Stimulated activated CD8-positive, alpha-beta memory T cell treated with anti-CD3 and anti-CD28 coated beads, Interleukin-2, amount 100 ng/mL, for 48 hours (primary cell): Measurements from ENCODE around the gene ATAD3B.

Source experiments
- DNase-seq, 2 donors: peaks; one replicate each; pipeline ENCODE4 v3.0.0-alpha.2; 2020; ENCODE audit warnings: low read depth in 2 of 2

Gene ATAD3B

GRCh38 chr1:1534401-1535154, 63.0 kb downstream of the ATAD3B start:
- DNase-seq, result no peak

DNA sequence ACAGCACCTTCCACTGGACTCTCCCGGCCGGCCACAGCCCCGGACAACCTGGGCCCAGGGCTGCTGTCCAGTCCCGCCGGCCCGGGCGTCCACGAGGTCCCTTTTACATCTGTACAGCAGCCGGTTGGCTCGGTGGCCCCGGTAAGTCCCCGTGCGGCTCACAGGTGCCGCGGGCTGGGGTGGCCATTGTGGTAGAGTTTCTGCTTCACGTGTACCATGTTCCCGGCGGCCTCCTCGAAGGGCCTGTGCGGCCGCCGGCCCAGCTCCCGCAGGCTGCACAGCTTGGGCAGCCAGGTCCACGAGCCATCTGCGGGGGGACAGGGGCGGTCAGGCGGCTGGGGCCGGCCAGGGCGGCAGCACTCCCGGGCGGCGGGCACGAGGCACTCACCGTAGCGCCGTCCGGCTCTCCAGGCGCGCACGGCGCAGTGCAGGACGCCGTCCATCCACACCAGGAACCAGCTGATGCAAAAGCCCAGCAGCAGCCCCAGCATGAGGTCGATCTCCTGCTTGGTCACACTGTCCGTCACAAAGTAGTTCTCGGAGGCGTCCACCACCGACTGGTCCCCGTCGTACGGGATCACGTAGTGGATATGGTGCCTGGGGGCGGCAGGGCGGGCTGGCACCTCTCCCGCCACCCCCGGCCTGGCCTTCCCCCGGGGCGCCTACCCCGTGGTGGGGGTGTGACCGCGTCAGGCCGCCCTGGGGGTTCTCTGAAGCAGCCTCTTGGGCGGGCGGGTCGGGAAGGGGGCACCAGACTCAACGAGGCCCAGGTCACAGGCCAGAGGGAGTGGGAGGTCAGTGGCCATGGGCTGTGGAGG, 63.8 kb downstream of the ATAD3B start:
- no peak for DNase-seq

DNA sequence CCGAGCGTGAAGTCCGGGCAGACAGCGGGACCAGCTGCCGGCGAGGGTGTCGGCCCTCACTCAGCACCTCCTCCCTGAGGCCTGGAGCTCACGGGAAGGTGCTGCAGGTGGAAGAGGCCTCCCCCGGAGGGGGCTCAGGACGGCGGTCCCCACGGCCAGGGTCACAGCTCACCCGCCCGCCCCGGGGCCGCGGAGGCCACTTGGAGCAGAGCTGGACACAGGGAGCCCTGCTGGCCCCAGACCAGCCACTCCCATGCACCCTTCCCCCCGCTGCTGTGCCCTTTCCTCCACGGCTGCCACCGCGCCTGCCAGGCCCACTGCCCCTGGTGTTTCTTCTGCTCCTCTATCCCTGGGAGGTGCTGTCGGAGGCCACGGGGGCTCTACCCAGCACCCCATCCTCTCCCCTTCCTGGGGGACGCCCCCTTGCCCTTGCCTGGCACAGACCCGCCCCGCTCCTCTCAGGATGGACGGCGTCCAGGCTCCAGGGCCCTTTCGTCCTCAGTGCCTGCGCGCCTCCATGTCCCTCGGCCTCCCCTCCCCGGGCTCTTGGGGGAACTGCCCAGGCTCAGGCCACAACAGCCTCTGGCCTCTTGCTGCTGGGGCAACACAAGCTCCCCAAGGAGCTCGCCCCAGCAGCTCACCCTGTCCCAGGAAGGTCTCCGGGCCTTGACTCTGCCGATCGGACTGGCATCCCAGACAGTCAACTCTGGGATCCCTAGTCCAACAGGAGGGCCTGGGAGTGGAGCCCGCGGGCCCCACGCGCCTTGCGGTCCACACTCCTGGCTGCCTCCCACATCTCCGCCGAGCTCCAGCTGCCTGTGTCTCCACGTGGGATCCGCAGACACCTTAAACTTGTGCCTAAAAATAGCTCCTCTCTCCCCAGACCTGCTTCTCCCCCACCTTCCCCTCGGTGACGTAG, 64.7 kb downstream of the ATAD3B start:
- no peak for DNase-seq

- DNase-seq, result no peak
These were observed 65.5 kb downstream of the ATAD3B start for GRCh38 chr1:1536938-1537546.

DNA sequence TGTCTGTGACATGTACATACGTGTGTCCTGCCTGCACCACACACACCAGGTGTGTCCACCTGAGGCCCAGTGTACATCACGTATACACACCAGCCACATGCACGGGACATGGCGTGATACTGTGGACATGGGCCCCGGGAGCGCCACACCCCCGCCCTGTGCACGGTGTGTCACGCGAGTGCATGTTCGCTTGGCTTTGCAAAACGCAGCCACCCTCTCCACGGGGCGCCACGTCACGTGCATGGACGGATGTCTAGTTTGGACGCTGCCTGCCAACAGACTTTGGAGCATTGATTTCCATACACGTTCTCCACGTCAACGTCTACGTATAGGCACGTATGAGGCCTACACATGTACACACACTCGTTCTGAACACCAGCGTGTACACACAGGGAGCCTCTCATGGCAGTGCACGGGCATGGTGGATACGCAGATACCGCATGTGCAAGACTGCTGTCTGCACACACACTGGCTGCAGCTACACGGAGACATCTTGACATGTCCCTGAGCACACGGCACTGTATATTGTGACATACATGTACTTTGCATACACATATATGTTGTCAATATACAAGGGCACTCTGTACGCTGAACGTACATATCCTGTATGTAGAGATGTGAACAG, 66.2 kb downstream of the ATAD3B start:
- DNase-seq, result no peak

- no peak for DNase-seq
These were observed 66.8 kb downstream of the ATAD3B start for GRCh38 chr1:1538334-1538733.

DNA sequence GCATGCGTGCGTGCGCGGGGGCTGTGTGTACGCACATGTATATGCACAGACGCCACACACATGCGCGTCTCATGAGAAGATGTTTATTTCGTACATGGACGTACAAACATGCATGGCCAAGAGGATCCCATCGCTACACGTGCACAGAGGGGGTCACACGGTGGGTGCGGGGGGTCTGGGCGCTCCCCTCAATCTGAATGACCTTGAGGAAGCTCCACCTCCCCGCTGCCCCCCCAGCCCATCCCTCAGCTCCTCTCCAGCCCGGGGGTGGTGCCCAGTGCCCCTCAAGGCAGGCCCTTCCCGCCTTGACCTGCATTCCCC, 67.4 kb downstream of the ATAD3B start:
- no peak for DNase-seq

GRCh38 chr1:1539310-1540089, 67.9 kb downstream of the ATAD3B start:
- no peak for DNase-seq

DNA sequence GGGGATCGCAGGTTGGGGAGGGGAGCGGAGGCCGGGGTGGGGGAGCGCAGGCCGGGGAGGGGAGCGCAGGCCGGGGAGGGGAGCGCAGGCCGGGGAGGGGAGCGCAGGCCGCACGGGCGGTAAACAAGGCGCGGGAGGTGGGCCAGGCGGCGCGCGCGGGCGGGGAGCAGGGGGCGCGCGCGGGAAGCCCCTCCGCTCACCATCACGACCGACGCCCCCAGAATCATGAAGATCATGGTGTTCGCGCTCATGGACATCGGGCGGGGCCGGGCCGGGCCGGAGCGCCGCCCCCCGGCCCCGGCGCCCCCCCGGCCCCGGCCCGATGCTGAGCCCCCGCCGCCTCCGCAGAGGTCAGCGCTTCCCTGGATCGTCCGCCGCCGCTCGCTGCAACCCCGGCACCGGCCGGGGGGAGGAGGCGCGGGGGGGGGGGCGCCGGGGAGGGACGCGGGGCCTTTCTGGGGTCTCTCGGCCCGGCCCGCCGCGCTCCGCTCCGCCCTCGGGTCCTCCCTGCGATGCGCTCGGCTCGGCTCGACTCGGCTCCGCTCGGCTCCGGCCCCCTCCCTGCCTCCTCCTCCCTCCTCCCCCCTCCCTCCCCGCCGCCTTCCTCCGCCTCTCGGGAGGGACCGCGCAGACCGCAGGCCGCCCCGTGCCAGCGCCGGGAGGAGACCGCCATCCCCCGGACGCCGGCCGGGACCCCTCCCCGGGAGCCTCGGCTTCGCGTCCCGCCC, 68.7 kb downstream of the ATAD3B start, which contains the start of gene TMEM240:
TMEM240 (minus strand) TSS at position 535 of the 728 bp plus-strand sequence; CDS start at position 257, 278 bp downstream.
- DNase-seq, result peak; percentile 44 to 47

- DNase-seq, result no peak
These were observed 69.5 kb downstream of the ATAD3B start for GRCh38 chr1:1540818-1541628.

DNA sequence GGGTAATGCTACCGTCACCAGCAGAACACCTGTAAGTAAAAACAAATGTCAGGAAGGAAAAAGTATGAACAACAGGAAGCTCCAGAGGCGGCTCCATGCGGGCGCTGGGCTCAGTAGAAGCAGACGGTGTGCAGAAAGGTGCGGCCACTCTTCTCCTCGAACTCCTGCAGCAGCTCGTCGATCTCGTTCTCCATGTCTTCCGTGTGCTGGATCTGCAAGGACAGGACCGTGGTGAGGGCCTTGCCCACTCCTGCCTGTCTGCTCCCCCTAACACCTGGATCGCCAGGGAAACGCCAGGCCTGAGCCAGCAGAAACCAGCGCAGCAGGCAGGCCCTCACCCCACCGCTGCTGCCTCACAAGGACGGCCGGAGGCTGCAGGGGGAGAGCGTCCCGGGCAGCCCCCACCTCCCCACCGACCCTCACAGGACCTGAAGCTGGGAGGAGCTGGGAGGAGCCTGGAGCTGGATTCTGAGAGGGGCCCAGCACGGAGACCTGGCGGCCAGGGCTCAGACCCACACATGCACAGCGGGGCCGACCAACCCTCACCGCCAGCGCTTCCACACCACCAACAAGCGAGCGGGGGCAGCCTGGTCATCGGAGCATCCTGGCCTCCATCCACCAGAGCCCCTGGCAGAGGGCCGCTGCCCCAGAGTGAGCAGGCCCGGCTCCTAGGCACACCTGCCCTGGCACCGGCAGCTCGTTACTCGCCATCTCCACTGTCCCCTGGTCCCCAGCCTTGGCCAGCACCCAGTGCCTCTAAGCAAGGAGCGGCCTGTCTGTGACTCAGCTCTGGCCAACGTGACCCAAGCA, 70.6 kb downstream of the ATAD3B start:
- no peak for DNase-seq

DNA sequence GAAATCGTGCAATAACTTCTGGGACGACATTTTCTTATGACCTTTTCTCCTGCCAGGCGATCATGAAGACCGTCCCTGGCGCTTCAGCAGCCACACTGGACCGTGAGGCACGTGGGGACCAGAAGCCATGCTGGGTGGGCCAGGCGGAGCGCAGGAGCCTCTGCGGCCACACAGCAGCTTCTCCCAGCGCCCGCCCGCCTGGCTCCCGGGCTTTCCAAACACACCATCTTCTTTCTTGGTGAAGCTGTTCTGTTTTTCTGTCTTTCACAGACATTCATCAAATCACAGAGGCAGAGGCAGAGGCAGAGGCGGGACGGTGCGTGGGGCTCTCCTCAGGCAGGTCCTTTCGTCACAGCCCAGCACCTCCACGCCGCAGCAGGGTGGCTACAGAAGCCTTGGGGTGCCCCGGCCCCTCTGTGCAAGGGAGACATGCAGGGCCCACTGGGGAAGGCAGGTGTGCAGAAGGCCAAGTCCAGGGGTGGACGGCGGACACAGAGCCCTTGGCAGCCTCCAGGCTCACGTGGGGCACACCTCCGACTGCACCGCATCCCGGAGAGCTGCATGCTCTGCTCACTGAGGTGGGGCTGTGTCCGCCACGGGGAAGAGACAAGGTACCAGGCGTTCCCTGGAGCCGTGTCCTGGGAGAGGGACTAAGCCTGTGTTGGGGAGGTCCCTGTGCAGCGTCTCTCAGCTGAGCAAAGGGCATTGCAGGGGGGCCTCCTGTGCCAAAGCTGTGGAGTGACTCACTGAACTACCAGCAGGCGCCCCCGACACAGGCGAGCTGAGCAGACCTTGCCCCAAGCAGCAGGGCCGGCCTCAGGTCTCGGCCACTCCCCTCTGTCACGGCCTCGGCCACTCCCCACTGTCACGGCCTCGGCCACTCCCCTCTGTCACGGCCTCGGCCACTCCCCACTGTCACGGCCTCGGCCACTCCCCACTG, 71.5 kb downstream of the ATAD3B start:
- no peak for DNase-seq

DNA sequence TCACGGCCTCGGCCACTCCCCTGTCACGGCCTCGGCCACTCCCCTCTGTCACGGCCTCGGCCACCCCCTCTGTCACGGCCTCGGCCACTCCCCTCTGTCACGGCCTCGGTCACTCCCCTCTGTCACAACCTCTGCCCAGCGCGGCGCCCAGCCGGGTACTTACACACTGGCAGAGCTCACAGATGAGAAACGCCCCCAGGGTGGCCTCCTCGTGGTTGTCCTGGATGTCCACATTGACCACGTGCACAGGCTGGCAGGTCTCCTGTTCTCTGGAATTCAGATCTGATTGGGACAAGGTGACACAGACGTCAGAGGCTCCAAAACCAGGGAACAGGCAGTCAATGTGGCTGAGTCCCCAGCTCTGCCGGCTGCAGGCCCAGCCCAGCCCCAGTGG, 72.1 kb downstream of the ATAD3B start:
- DNase-seq, result no peak

GRCh38 chr1:1544544-1544943, 73.0 kb downstream of the ATAD3B start:
- no peak for DNase-seq
